ENCODE measurements around the gene FGF6.
A peak's percentile ranks its signal among the peaks of the same experiment; 100 is the strongest.

FGF6 gene

DNA sequence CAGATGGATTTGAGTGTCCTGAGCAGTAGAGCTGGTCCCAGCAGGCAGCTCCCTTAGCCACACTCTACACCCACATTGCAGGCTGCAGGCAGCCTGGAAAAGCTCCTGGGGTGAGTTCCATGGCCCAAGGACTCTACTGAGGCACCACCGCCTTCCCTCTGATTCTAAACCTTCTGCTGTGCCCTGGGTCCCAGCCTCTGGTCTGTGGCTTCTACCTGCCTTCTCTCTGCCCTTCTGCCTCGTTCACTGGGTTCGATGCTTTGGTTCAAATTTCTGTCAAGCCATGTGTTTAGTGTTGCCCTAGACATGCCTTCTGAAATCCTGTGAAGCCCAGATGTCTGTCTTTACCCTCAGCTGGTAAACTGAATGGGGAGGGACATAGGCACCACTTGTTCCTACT lies 1.5 kb upstream of the FGF6 start:
- no peak for DNase-seq (ENCODE audit: low read depth in 2 of 2)

DNA sequence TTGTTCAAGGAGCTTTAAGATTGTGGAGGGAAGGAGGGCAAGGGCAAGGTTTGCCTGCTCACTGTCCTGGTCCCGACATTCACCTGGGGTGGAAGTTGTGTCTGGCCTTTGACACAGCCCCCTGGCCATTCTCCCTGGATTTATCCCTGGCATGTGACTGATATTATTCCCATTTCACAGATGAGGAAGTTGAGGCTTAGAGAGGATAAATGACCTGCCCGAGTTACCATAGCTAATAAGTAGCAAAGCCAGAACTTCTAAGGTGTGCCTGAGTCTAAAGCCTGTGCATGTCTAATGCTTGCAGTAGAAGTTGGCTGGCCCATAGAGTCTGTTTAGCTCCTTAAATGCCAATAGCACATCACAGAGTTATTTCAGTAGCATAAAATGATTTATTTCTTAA lies 720 bp upstream of the FGF6 start:
- no peak for DNase-seq (ENCODE audit: low read depth in 2 of 2)

DNA sequence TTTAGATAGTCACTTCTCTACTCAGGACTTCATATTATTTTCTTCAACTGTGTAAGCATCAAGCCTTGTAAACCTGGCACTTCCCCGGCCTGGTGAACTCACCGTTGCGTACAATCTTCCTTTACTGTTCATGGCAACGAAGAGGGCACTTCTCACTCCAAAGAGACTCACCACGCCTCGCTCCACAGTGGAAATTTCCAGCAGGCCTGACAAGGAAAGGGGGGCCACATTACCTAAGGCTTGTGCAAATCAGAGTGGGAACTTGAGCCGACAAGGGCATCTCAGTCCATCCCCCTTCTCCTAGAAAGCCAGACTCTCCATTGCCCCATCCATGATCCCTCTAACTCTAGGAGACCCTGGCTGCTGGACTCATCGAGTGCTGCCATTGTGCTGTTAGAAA lies 1.6 kb downstream of the FGF6 start:
- no peak for DNase-seq (ENCODE audit: low read depth in 2 of 2)

DNA sequence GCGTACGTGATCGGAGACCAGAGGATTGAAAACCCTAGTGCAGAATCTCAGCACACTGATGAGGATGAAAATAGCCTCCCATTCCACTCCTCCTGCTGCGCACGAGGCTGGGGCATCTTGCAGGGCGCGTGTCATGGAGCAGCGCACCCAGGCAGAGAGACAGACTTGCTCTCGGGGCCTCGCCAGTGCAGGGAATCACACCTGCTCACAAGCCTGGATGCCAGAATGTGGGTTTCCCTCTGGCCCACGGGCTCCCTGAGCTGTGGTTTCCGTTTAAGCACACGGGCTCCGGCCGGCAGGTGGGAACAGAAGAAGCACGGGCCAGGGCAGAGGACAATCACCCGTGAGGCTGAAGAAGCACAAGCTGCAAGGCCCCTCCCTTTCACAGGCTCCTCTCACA lies 2.0 kb downstream of the FGF6 start:
- DNase-seq (ENCODE audit: low read depth in 2 of 2) = no peak

DNA sequence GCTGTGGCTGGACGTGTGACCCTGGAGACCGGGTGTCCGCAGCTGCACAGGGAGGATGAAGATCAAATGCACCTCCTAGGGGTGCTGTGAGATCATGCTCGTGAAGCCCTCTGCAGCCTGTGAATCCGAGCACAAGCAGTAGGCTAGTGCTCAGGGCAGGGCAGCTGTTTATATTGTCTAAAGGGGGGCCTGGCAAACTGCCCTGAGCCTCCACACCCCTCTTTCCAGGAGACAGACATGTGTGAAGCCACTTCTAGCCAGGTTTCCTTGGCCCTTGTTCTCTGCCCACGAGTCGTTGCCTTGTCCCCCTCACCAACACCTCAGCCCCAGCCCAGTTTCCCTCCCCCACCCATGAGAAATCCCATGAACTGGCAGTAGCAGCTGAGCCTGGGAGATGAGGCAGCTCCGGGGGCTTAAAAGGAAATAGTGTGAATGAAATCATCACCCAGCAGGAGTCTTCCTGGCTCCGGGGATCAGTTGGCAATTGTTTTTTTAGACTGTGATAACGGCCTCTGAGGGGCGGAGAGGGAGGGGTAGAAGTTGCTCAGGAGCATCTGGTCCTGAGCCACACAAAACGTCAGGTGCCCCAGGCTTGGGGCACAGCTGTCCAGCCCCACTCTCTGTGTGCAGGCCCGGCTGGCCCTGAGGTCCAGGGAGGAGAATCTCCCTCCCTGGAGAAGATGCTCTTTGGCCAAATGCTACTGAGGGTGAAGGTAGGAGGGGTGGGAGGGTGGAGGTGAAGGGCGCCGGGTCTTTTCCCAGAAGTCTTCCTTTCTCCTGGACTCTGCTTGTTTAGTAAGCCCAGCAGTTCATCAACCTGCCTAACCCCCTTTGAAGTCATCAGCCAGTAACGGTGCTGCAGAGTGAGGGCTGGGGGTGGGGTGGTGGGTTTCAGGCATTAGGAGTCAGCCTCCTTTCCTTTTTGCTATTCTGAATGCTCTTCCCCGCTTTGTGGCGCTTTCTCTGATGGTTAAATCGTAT lies 4.0 kb downstream of the FGF6 start:
- no peak for DNase-seq (ENCODE audit: low read depth in 2 of 2)

DNA sequence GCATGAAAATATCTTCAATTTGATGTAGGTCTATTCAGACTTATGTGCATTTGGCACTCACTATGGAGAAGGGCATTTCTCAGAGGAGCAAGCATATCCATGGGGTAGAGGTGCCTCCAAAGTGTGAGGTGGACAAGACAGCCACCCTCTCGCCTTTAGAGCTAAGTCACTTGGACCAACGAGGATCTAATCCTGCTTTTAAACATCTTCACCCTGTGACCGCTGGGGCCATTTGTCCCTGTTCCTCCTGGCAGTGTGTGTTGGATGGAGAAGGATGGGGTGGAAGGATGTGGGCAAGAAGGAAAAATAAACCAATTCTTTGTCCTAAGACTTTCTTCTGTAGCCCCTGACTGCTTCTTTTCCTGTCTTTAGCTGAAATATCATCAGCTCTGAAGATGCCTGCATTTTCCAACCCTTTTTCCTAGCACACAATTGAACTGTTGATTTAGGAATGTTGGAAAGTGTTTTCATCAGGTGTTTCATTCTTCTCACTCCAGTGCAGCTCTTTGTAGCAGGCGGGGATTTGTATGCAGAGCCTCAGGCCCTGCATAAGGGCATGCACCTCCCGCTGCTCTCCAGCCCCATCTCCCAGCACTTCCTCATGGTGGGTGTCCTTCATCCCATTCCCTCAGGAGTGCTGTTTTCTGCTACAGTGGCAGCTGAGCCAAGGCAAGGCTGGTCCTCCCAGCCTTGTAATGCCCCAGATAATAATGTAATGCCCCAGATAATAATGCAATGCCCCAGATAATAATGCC lies 5.3 kb downstream of the FGF6 start:
- DNase-seq (ENCODE audit: low read depth in 2 of 2) = no peak

DNA sequence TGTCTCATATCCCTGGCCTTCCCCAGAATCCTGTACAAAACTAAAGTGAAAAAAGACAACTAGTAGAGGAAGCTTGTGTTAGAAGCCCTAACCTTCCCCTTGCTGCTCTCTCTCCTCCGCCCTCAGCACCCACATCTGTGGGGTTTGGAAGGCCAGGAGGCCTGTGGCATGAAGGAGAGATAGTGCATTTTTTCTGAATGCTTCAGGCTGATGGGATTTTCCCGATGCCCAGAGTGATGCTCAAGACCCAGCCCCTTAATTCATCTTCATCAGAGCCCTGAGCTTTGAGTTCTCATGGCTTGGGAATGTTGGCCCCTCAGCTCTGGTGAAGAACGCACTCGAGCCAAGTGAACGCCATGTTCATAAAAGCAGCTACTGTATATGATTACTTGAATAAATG lies 5.9 kb downstream of the FGF6 start:
- no peak for DNase-seq (ENCODE audit: low read depth in 2 of 2)

DNA sequence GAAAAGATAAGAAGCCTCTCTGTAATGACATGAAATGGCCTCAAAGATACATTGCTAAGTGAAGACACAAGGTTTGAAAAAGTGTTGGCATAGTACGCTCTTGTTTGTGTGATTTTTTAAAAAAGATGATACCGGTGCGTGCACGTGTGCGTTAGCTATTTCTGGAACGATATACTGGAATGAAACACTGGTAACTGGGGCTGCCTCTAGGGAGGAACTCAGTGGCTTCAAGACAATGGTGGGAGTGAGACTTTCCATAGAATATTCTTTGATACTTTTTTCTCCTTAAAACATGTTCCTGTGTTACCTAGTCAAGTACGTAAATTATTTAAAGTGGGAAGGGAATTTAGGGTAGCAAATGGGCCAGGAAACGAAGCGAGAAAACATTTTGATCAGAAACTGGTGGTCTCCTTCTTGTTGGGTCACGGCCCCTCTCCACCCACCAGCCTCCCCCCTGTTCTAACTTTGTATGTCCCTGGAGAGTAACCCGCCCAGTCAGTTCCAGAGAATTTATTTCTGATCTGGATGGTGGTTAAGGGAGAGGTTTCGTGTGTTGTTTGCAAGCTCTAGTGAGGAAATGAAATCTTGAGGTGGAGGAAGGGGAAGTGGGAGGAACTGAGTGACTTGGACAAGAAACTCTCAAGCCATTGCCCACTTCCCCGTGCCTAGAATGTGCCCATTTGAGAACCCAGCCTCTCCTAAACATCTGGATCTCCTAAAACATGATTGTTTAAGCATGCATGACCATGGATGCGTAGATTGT lies 6.6 kb downstream of the FGF6 start:
- no peak for DNase-seq (ENCODE audit: low read depth in 2 of 2)

DNA sequence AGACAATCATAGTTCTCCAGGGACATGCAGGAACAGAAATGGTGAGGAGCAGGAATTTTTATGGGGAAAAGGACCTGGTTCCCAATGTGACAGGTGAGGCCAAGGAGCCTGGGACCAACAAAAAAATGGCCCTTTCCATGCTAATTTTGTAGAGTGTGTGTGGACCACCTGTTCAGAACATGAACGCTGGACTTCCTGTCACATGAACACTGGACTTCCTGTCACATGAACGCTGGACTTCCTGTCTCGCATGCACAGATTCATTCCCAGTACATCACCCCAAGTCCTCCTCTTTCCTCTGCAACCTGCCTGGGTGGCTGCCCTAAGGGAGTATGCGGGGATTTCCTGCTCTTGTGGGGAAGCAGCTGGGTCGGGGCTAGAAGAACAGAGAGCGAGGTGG lies 10.1 kb downstream of the FGF6 start:
- no peak for DNase-seq (ENCODE audit: low read depth in 2 of 2)

DNA sequence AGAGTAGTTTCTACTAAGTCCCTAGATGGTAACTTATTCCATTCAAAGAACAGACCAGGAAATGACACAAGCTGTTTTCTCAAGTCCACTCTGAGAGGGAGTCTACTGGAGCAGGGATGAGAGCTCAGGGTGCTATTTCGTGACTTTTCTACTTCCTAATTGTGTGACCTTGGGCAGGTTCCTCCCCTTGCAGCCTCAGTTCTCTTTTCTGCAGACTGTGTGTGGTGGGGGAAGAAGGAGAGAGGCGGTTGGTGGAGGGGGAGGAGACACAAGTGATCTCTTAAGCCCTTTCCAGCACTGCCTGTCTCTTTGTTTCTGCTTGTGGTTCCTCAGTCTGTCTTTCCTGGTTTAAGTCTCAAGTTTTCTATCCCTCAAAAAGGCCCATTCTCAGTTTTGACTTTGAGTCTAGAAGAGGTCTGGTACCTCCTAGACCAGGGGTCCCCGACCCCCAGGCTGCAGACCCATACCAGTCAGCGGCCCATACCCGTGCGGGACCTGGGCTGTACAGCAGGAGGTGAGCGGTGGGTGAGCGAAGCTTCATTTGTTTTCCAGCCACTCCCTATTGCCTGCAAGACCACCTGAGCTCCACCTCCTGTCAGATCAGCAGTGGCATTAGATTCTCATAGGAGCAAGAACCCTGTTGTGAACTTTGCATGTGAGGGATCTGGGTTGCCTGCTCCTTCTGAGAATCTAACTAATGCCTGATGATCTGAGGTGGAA lies 10.7 kb downstream of the FGF6 start:
- DNase-seq (ENCODE audit: low read depth in 2 of 2) = no peak

DNA sequence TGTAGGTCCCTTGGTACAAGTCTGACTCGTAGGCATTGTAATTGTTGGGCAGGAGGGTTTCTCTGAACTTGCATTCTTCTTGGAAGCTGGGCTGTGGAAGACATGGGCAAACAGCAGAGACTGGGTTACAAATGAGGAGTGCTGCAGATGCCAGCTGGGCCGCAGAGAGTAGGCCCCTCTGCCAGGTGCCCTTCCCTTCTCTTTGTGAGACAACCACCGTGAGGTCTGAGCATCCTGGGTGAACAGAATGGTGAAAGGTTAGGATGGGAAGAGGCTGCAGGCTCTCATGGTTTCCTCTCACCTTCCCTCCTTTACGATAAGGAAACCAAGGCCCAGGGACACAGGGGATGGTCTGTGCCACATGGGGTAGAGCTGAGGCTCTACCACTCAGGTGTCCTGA lies 11.3 kb downstream of the FGF6 start:
- DNase-seq (ENCODE audit: low read depth in 2 of 2) = no peak

DNA sequence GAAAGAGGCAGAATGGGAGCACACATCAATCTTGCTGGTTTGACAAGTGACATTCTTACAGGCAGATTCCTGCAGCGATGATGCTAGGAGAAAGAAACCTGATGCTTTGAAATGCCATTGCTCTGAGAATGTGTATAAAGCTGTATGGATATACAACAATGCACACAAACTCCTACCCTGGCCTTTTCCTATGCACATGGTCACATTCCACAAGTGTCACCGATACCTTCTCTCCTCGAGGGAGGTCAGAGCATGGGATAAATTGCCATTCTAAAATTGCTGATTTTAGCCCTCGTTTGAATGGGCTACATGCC lies 11.9 kb downstream of the FGF6 start:
- DNase-seq (ENCODE audit: low read depth in 2 of 2) = no peak

DNA sequence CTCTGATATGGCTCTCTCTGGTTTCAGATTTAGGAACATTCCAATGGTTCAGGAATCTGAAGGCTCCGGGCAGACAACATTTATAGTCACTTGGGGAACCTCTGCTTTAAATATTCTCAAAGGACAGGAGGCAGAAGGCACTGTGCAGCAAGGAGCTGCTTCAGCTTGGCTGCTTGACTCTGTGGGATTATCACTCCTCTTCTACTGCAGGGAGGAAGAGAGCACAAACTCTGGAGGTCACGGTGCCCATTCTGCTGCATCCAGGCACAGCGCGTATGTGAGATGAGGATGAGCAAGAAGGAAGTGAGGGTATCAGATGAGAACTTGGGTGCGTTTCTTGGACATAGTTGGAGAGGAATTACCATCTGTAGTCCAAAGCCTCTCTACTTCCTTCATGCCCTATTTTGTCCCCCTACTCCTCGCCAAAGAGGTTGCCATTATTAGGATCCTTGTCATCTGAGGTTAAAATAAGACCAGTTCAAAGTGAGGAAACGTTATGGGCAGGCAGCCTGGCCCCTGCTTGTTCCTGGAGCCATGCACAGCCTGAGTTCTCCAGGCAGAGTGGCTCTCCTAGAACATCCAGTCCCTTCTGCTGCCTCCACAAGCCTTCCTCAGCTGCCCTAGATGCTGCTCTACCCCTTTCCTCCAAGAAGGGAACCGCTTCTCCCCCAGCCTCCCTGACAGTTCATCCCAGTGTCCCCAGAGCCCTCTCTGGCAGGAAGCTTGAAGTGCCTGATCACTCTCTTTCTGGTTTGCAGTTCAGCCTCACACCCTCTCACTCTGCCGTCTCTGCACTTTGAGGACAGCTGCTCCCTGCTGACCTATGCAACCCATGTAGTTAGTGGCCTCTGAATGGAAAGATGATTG lies 12.5 kb downstream of the FGF6 start:
- DNase-seq (ENCODE audit: low read depth in 2 of 2) = no peak

DNA sequence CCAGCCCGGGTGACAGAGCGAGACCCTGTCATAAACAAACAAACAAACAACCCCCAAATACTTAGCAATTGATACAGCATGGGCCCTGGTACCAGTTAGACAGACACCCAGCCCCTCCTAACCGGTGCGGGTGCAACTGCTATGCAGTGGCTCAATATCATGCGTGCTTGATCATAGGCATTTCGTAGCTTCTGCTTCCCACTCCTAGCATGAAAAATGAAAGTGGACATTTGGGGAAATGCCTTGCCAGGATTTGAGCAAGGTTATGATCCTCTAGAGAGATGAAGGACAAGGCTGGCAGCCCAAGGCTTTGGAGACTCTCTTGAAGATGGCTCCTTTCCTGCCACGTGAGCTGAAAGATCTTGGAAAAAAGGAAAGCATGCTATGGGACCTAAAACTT lies 13.7 kb downstream of the FGF6 start:
- no peak for DNase-seq (ENCODE audit: low read depth in 2 of 2)

DNA sequence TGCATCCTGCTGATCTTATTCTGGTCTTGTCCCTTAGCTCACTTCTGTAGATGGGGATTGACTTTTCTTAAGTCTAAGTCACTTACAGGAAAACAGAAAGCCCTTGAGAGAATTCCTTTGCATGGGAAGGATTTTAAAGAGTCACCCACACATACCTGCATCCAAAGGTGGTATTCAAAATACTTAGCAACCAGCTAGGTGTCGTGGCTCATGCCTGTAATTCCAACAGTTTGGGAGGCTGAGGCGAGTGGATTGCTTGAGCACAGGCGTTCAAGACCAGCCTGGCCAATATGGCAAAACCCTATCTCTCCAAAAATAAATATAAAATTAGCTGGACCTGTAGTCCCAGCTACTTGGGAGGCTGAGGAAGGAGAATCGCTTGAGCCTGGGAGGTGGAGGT lies 14.2 kb downstream of the FGF6 start:
- DNase-seq (ENCODE audit: low read depth in 2 of 2) = no peak

DNA sequence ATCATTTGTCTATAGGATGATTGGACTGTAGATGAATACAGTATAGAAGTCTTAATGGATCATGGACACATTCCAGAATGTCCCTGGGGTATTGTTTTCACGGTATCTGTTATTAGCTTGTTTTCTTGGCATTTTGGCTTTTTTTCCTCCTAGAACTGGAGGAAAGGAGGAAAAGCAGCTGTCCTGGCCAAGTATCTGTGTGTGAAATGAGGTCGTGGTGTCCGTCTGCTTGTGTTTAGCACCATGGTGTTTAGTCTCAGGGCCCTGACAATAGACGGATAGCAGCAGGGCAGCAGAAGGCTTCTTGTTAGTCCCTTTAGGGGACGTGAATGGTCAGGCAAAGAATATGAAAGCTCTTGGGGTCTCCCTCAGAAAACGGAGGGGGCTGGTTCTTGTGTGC lies 21.2 kb downstream of the FGF6 start:
- DNase-seq (ENCODE audit: low read depth in 2 of 2) = no peak

DNA sequence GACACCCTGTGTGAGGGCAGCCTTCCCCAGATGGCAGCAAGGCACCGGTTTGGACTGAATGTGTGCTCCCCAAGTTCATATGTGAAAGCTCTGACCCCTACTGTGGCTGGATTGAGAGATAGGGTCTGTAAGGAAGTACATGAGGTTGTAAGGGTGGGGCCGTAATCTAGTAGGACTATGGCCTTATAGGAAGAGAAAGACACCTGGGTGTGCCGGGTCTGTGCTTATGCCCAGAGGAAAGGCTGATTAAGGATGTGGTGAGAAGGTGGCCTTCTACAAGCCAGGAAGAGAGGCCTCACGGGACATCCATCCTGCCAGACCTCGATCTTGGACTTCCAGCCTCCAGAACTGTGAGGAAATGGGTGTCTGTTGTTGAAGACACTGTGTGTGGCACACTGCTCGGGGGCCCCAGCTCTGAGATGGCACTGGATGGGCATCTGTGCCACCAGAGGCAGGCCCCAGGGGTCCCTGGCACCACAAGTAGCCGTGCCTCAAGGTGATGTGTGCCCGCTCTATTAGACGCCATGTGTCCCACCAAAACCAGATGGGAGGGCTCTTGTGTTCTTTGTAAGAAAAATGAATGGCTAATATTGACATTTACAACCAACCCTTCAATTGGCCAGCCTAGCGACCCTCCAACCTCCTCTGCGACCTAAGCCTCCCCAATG lies 22.0 kb downstream of the FGF6 start:
- no peak for DNase-seq (ENCODE audit: low read depth in 2 of 2)

DNA sequence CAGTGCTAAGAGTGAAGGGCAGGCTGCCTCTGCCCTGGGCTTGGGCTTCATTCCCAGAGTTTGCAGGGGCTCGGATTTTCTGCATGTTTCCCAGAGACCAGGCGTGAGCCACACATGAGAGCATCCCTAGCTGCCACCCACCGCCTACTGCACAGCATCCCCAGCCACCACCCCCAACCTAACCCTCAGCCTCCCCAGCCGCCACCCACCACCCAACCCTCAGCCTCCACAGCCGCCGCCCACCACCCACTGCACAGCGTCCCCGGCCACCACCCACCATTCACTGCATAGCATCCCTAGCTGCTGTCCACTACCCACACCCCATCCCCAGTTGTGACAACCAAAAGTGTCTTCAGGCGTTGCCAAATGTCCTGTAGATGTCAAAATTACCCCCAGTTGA lies 22.6 kb downstream of the FGF6 start:
- no peak for DNase-seq (ENCODE audit: low read depth in 2 of 2)

DNA sequence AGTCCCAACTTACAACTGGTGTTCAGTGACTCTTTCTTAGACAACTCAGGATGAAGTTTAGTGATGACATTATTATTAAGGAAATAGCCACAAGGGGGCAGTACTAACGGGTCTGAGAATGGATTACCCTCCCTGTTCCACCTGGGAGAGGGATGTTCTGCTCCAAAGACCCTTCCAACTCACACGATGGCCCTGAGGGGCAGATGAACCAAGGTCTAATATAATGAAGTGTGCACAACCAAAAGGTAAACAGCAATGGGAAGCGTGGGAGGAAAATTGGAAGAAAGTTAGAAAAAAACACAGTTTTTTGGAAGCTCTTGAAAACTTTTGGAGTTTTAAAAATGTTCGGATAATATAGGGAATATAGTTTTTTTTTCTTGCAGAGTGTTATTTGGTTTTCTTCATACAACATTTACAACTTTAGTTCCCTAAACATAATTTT lies 24.0 kb downstream of the FGF6 start:
- peak in 1 of 2 donors; percentile 31 for DNase-seq (ENCODE audit: low read depth in 2 of 2)

DNA sequence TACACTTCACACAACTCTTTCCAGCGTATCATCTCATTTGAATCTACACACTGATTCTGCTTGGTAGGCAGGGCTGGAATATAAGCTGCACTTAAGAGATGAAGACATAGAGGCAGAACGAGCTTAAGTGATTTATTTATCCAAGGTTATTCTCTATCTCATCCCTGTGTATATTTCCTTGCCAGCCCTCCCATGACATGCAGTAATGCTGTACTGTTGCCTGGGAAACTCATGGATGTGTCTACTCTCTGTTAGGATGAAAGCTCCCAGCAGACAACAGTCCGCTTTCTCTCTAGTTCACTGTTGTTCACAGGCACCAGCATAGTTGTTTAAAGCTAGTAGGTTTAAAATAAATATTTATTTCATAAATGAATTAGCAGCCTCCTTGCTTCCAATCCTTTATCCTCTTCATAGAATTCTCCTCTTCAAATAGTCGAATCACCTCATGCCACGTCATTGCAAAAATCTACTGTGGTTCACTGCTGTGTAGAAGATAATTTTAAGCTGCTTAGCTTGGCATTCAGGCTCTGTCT lies 25.4 kb downstream of the FGF6 start:
- DNase-seq (ENCODE audit: low read depth in 2 of 2) = no peak

Measured in activated CD4-positive, alpha-beta T cell treated with anti-CD3 and anti-CD28 coated beads for 24 hours (primary cell).